PC-9 (cell line): ENCODE measurements around the gene GREB1L. TPM values are rescaled to one million over a fixed set of nuclear protein-coding genes. Genes with fewer than 3 reads are reported as not detected.

Source experiments
- BruUV-seq: library from RNA; stranded (reverse); fragments of 400-500 nt; replicated peaks from 2 replicates; lab custom pipeline; 2021; lab: Mats Ljungman, UMichigan
- CTCF ChIA-PET: fragments of 300-600 bp; sonication (Branson Sonifier 250); formaldehyde crosslinking; loops from one replicate; lab custom pipeline; 2022; ENCODE audit warnings: antibody characterized with exemption; lab: Charles Lee
- POLR2A ChIA-PET: fragments of 300-600 bp; sonication (Branson Sonifier 250); formaldehyde crosslinking; loops from one replicate; lab custom pipeline; 2022; ENCODE audit warnings: antibody characterized with exemption; ENCODE audit not compliant: unreplicated experiment; lab: Charles Lee
- DNase-seq, 2 experiments: peaks; one replicate each; pipeline versions ENCODE4 v3.0.0 to v3.0.0-alpha.2; 2015 to 2022; ENCODE audit warnings: mixed read lengths in 1 of 2
- H2AFZ ChIP-seq: fragments of 200-600 bp; sonication (generic); 2 replicates; pipeline ENCODE4 v1.8.1; 2017; ENCODE audit warnings: antibody characterized with exemption
- H3F3A ChIP-seq: fragments of 200-600 bp; sonication (generic); 2 replicates; pipeline ENCODE4 v1.8.1; 2017; ENCODE audit warnings: antibody characterized with exemption, mild to moderate bottlenecking, low read depth; ENCODE audit not compliant: insufficient read depth
- H3K27ac ChIP-seq: fragments of 200-600 bp; sonication (generic); 2 replicates; pipeline ENCODE4 v1.6.1; 2016; ENCODE audit warnings: mixed run types
- H3K27me3 ChIP-seq: fragments of 200-600 bp; sonication (generic); 2 replicates; pipeline ENCODE4 v1.6.1; 2016; ENCODE audit warnings: low read depth, mixed run types; ENCODE audit not compliant: insufficient read depth
- H3K36me3 ChIP-seq: fragments of 200-600 bp; sonication (generic); 2 replicates; pipeline ENCODE4 v1.6.1; 2016; ENCODE audit warnings: low read depth, mixed run types
- H3K4me1 ChIP-seq: fragments of 200-600 bp; sonication (generic); replicated peaks from 2 replicates; pipeline ENCODE4 v1.6.1; 2016; ENCODE audit warnings: mixed run types; ENCODE audit not compliant: insufficient read depth
- H3K4me2 ChIP-seq: fragments of 200-600 bp; sonication (generic); 2 replicates; pipeline ENCODE4 v1.6.1; 2017; ENCODE audit warnings: mixed run types
- H3K4me3 ChIP-seq: fragments of 200-600 bp; sonication (generic); 2 replicates; pipeline ENCODE4 v1.6.1; 2016; ENCODE audit warnings: mixed run types
- H3K79me2 ChIP-seq: fragments of 200-600 bp; sonication (generic); 2 replicates; pipeline ENCODE4 v1.6.1; 2017; ENCODE audit warnings: low read depth, mixed run types
- H3K9me2 ChIP-seq: fragments of 200-600 bp; sonication (generic); 2 replicates; pipeline ENCODE4 v1.8.1; 2017; ENCODE audit warnings: mild to moderate bottlenecking; ENCODE audit not compliant: insufficient read depth
- H3K9me3 ChIP-seq: fragments of 200-600 bp; sonication (generic); 2 replicates; pipeline ENCODE4 v1.8.1; 2016; ENCODE audit warnings: low read depth; ENCODE audit not compliant: insufficient read depth
- H4K20me1 ChIP-seq: fragments of 200-600 bp; sonication (generic); 2 replicates; pipeline ENCODE4 v1.8.1; 2017; ENCODE audit not compliant: insufficient read depth
- CTCF ChIP-seq: fragments of 200-600 bp; sonication (generic); conservative IDR thresholded peaks from 2 replicates; pipeline ENCODE4 v1.6.1; 2017; ENCODE audit warnings: mixed run types, antibody characterized with exemption, mild to moderate bottlenecking, moderate library complexity
- EZH2 ChIP-seq: fragments of 200-600 bp; sonication (generic); IDR thresholded peaks from 2 replicates; pipeline ENCODE4 v1.8.0; 2017; ENCODE audit warnings: antibody characterized with exemption, low read depth
- intact Hi-C: fragments of 100-400 bp; cut with micrococcal nuclease; formaldehyde crosslinking; loops from one replicate; pipeline ENCODE4 v1.10.0; 2022; ENCODE audit not compliant: unreplicated experiment
- total RNA-seq: library from RNA; stranded (reverse); gene quantifications from 2 replicates; pipeline ENCODE4 v1.2.3, GENCODE V29; 2021

The GREB1L gene
- total RNA-seq, 1 experiment from 2014 or later = 6.0 TPM

GRCh38 chr18:21525916-21526315 lies 283.9 kb downstream of the GREB1L start:
- intact Hi-C loops = no loop called here
- Histone ChIP-seq H3K27ac (no peak overlapping the region), H3K36me3 (peaks cover 5% of the 10 kb centered on the region; the same call in 1 of the 2 replicates), H2AFZ (no peak overlapping the region), H3K4me3 (no peak overlapping the region), H3K9me2 (no peaks in the 10 kb centered on the region), H3K79me2 (no peaks in the 10 kb centered on the region), H3F3A (no peaks in the 10 kb centered on the region), H3K4me1 (no peaks in the 10 kb centered on the region), H3K4me2 (no peak overlapping the region), H3K9me3 (no peaks in the 10 kb centered on the region), H3K27me3 (no peaks in the 10 kb centered on the region), H4K20me1 (no peaks in the 10 kb centered on the region)
- CTCF ChIA-PET = no interaction called here
- TF ChIP-seq EZH2 = no peak
- TF ChIP-seq CTCF = no peak
- no TSS peak for BruUV-seq
- POLR2A ChIA-PET = no interaction called here
- no peak for DNase-seq

DNA sequence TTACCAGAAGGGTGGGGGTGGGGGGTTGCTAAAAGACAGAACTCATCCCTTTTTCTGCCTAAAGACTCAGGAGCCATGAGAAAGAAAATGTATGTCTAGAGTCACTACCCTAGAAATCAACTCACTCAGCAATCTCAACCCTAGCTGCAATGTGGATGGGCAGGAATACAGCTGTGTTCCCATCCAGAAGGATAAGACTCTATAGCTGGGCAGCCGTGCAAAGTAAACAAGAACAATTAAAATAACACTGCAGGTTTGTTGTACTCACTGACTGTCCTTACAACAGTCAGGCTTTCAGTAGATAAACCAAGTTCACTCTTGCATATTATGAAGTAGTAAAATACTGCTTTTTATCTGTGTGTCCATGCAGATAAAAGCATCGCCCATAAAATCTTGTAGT lies 284.4 kb downstream of the GREB1L start:
- H3F3A ChIP-seq = no peaks in the 10 kb centered on the region
- no peaks in the 10 kb centered on the region for H3K27me3 ChIP-seq
- no peak overlapping the region for H2AFZ ChIP-seq
- H3K4me3 ChIP-seq = no peak overlapping the region
- no peaks in the 10 kb centered on the region for H3K9me3 ChIP-seq
- H3K36me3 ChIP-seq = peaks cover 6% of the 10 kb centered on the region; the same call in 1 of the 2 replicates
- no peaks in the 10 kb centered on the region for H3K4me1 ChIP-seq
- H3K79me2 ChIP-seq = no peaks in the 10 kb centered on the region
- DNase-seq = no peak
- no peak overlapping the region for H3K4me2 ChIP-seq
- ChIA-PET CTCF (interaction anchor here (0.6 kb wide), 1 partner anchor 15 kb away, joined by 3 read pairs; no protein-coding TSS in a partner anchor), POLR2A (no interaction called here)
- no peaks in the 10 kb centered on the region for H4K20me1 ChIP-seq
- H3K27ac ChIP-seq = no peak overlapping the region
- H3K9me2 ChIP-seq = no peaks in the 10 kb centered on the region
- no peak for TF ChIP-seq EZH2
- no peak for TF ChIP-seq CTCF
- no TSS peak for BruUV-seq
- intact Hi-C loops = no loop called here

DNA sequence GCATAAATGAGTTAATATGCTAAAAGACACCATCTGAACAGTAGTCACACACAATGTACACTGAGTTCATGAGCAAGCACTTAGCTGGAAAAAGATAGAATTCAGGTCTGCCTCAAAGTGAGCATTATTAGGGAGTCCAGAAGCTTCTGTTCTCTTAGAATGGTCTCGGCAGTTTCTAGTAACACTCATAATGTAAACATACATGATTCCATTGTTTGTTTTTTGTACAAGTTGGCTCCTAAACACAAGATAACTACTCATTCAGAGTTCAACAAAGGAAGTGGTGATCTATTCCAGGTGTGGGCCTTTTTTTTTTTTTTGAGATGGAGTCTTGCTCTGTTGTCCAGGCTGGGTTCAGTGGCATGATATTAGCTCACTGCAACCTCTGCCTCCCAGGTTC lies 292.3 kb downstream of the GREB1L start:
- Histone ChIP-seq H3K9me3 (no peaks in the 10 kb centered on the region), H3K79me2 (no peaks in the 10 kb centered on the region), H2AFZ (no peak overlapping the region), H3K27me3 (no peaks in the 10 kb centered on the region), H3K9me2 (no peaks in the 10 kb centered on the region), H3K4me3 (no peak overlapping the region), H3F3A (no peaks in the 10 kb centered on the region), H3K36me3 (peaks cover 20% of the 10 kb centered on the region), H3K27ac (no peak overlapping the region), H3K4me1 (no peaks in the 10 kb centered on the region), H4K20me1 (no peaks in the 10 kb centered on the region), H3K4me2 (no peak overlapping the region)
- DNase-seq = no peak
- ChIA-PET POLR2A (no interaction called here), CTCF (interaction anchor here (0.7 kb wide), 1 partner anchor 843 kb away, joined by 4 read pairs; no protein-coding TSS in a partner anchor)
- no peak for TF ChIP-seq EZH2
- no peak for TF ChIP-seq CTCF
- BruUV-seq = no TSS peak
- intact Hi-C loops = loop anchor here (10.0 kb wide), 1 partner anchor 50 kb away; no protein-coding TSS in a partner anchor
